GM12878 (cell line): Measurements from ENCODE around the gene FAM89A. TPM values are rescaled to one million over a fixed set of nuclear protein-coding genes. Genes with fewer than 3 reads are reported as not detected.
"Not testable (repeated sequence)": the region's sequence is repeated elsewhere in the genome, so short reads cannot be mapped to it uniquely, and the experiment has no call there.

ENCODE experiments used
- ATAC-seq: fragments of 200-7000 bp; cut with Tn5 transposase; 3 replicates; pipeline ENCODE4 v1.9.1; 2020; ENCODE audit warnings: mild to moderate bottlenecking, moderate library complexity
- BruUV-seq: library from RNA; stranded (reverse); fragments of 400-500 nt; replicated peaks from 2 replicates; lab custom pipeline; 2021; lab: Mats Ljungman, UMichigan
- CTCF ChIA-PET: fragments of 300-600 bp; sonication (Branson Sonifier 250); formaldehyde crosslinking; extraction: SDS; loops from one replicate; lab custom pipeline; 2021; ENCODE audit warnings: inconsistent platforms; lab: Yijun Ruan, JAX
- POLR2A ChIA-PET: fragments of 350-600 bp; formaldehyde crosslinking; extraction: SDS; loops from one replicate; lab custom pipeline; 2021; ENCODE audit warnings: inconsistent platforms; lab: Charles Lee
- RAD21 ChIA-PET: fragments of 300-600 bp; sonication (Branson Sonifier 250); formaldehyde crosslinking; loops from one replicate; lab custom pipeline; 2023; ENCODE audit warnings: antibody characterized with exemption; ENCODE audit not compliant: unreplicated experiment; lab: Charles Lee
- SMC1A ChIA-PET: fragments of 300-600 bp; sonication (Branson Sonifier 250); formaldehyde crosslinking; loops from one replicate; lab custom pipeline; 2023; ENCODE audit not compliant: unreplicated experiment, uncharacterized antibody; lab: Charles Lee
- DNase-seq: peaks from one replicate; pipeline ENCODE4 v3.0.0-alpha.2; 2011; ENCODE audit warnings: low read depth, low spot score
- FAIRE-seq: peaks from 3 replicates; lab custom pipeline; 2011; peaks lifted over from hg19 to GRCh38; lab: Jason Lieb, UNC
- H2AFZ ChIP-seq: 2 replicates; pipeline ENCODE4 v1.6.0; 2011; ENCODE audit warnings: low read depth, low read length, control low read depth; ENCODE audit not compliant: control insufficient read depth
- H3K27ac ChIP-seq: 2 replicates; pipeline ENCODE4 v1.5.1; 2011; ENCODE audit warnings: control low read depth; ENCODE audit not compliant: control insufficient read depth, insufficient read depth
- H3K27me3 ChIP-seq, 2 experiments: replicated peaks in 1 of 2; 2 replicates each; pipeline versions ENCODE4 v1.6.0 to v1.6.1; 2011; ENCODE audit warnings: low read length in 1 of 2; ENCODE audit not compliant: control insufficient read depth in 2 of 2, insufficient read depth in 2 of 2
- H3K36me3 ChIP-seq, 2 experiments: 2 replicates each; pipeline ENCODE4 v1.5.1; 2011; ENCODE audit warnings: low read length in 1 of 2; ENCODE audit not compliant: control insufficient read depth in 2 of 2, insufficient read depth in 2 of 2
- H3K4me1 ChIP-seq: 2 replicates; pipeline ENCODE4 v1.6.1; 2011; ENCODE audit warnings: mild to moderate bottlenecking, low read length, moderate library complexity, mixed read lengths; ENCODE audit not compliant: control insufficient read depth, insufficient read depth
- H3K4me2 ChIP-seq: 2 replicates; pipeline ENCODE4 v1.6.0; 2011; ENCODE audit warnings: control low read depth; ENCODE audit not compliant: control insufficient read depth, insufficient read depth
- H3K4me3 ChIP-seq: fragments of 200-600 bp; sonication (generic); 2 replicates; pipeline ENCODE4 v1.5.1; 2016
- H3K79me2 ChIP-seq: 2 replicates; pipeline ENCODE4 v1.6.0; 2011; ENCODE audit warnings: low read length; ENCODE audit not compliant: control insufficient read depth, insufficient read depth
- H3K9ac ChIP-seq: 2 replicates; pipeline ENCODE4 v1.8.0; 2011; ENCODE audit warnings: low read length, control low read depth, mixed read lengths; ENCODE audit not compliant: control insufficient read depth, insufficient read depth
- H3K9me3 ChIP-seq: replicated peaks from 3 replicates; pipeline ENCODE4 v1.5.1; 2011; ENCODE audit warnings: mild to moderate bottlenecking, low read length; ENCODE audit not compliant: control insufficient read depth, insufficient read depth
- H4K20me1 ChIP-seq: 2 replicates; pipeline ENCODE4 v1.6.0; 2011; ENCODE audit not compliant: control insufficient read depth, insufficient read depth
- MYB ChIP-seq: fragments of 150-350 bp; IDR thresholded peaks from 2 replicates; pipeline ENCODE4 v1.6.1; 2014; ENCODE audit warnings: mild to moderate bottlenecking, low read depth, low read length, borderline replicate concordance
- SMARCA5 ChIP-seq: fragments of 450-650 bp; IDR thresholded peaks from 2 replicates; pipeline ENCODE4 v1.6.1; 2017; ENCODE audit warnings: mild to moderate bottlenecking
- WGBS: methylation state at CpG from one replicate; pipeline ENCODE4 v1.1.6; 2016; ENCODE audit warnings: low lambda C conversion rate; ENCODE audit not compliant: insufficient replicate concordance, insufficient coverage; ENCODE audit errors: missing lambda C conversion rate; 5-methylcytosine and 5-hydroxymethylcytosine counted together
- in situ Hi-C: fragments of 300-500 bp; cut with MboI; formaldehyde crosslinking; loops from 9 replicates; pipeline ENCODE4 v1.14.3; 2018; ENCODE audit warnings: mixed read lengths
- intact Hi-C: fragments of 100-400 bp; cut with micrococcal nuclease; formaldehyde crosslinking; loops from one replicate; pipeline ENCODE4 v1.14.2; 2022; ENCODE audit not compliant: unreplicated experiment
- polyA plus RNA-seq, 11 experiments: library from polyadenylated mRNA; depleted of rRNA in 4 of 11; unstranded in 6 of 11; stranded (reverse) in 5 of 11; fragments of >200 nt; fragmentation: Nextera tagmentation in 4 of 11; fragmentation: Illumina TruSeq in 1 of 11; extraction: Ambion mirVana in 4 of 11; extraction: Trizol in 1 of 11; gene quantifications; 1 replicate in 1 of 11; 2 replicates in 10 of 11; pipeline versions ENCODE4 v1.2.1 to v1.2.3, GENCODE V29; 2011 to 2016; ENCODE audit warnings: inconsistent platforms in 2 of 11, missing spikeins in 2 of 11, low read depth in 1 of 11
- total RNA-seq, 4 experiments: library from RNA; depleted of rRNA in 3 of 4; stranded (reverse); fragments of >200 nt in 3 of 4; fragmentation: Illumina TruSeq in 1 of 4; extraction: Trizol in 1 of 4; gene quantifications; 2 replicates each; pipeline versions ENCODE4 v1.2.1 to v1.2.3, GENCODE V29; 2013 to 2021

Gene FAM89A
- total and polyA plus RNA-seq, 10 of the 15 experiments (the other 5 are each of a cell fraction or from before 2014, with no cell fraction given) = 0.06 to 0.72 (median 0.14) TPM; not detected in 4

- H3K79me2 ChIP-seq, SMC1A ChIA-PET, H3K9me3 ChIP-seq, RAD21 ChIA-PET, H3K36me3 ChIP-seq, DNase-seq, H3K4me3 ChIP-seq, BruUV-seq, H3K4me1 ChIP-seq, H2AFZ ChIP-seq, POLR2A ChIA-PET, in situ Hi-C loops, H3K27me3 ChIP-seq, H3K9ac ChIP-seq, ATAC-seq, intact Hi-C loops, H4K20me1 ChIP-seq, CTCF ChIA-PET, H3K4me2 ChIP-seq, FAIRE-seq, H3K27ac ChIP-seq: not testable (repeated sequence)
These were observed 7.5 kb upstream of the FAM89A start for GRCh38 chr1:231047529-231047928.

- Histone ChIP-seq H3K9me3 (no peaks in the 10 kb centered on the region; the same call in 2 of the 3 replicates), H3K27ac (no peak overlapping the region), H3K4me1 (no peaks in the 10 kb centered on the region), H3K27me3 (no peaks in the 10 kb centered on the region; a peak in 2 of 4 replicates), H3K36me3 (no peaks in the 10 kb centered on the region), H3K9ac (no peak overlapping the region), H2AFZ (no peak overlapping the region), H3K4me3 (no peak overlapping the region), H4K20me1 (no peaks in the 10 kb centered on the region), H3K4me2 (no peak overlapping the region), H3K79me2 (no peaks in the 10 kb centered on the region)
- SMC1A ChIA-PET = interaction anchor here (0.6 kb wide), 1 partner anchor 99 kb away, joined by 3 read pairs; no protein-coding TSS in a partner anchor
- no peak for FAIRE-seq
- 5% methylated on average over 2 of the region's 2 CpGs for WGBS
- CTCF ChIA-PET = interaction anchor here (1.0 to 1.2 kb wide), 2 partner anchors 60 to 131 kb away, joined by 4 read pairs; no protein-coding TSS in a partner anchor
- TF ChIP-seq MYB = no peak
- no peak for TF ChIP-seq SMARCA5
- intact Hi-C loops = no loop called here
- in situ Hi-C loops = no loop called here
- ATAC-seq = no peak
- POLR2A ChIA-PET = no interaction called here
- RAD21 ChIA-PET = no interaction called here
- DNase-seq = no peak
- no TSS peak for BruUV-seq
These were observed 6.8 kb upstream of the FAM89A start for GRCh38 chr1:231046730-231047395.

- CTCF ChIA-PET = interaction anchor here (1.0 to 1.2 kb wide), 2 partner anchors 61 to 130 kb away, joined by 4 read pairs; no protein-coding TSS in a partner anchor
- H3K36me3 ChIP-seq, H3K4me2 ChIP-seq, ATAC-seq, intact Hi-C loops, H2AFZ ChIP-seq, H3K4me1 ChIP-seq, H4K20me1 ChIP-seq, H3K27me3 ChIP-seq, H3K9me3 ChIP-seq, RAD21 ChIA-PET, FAIRE-seq, in situ Hi-C loops, POLR2A ChIA-PET, H3K79me2 ChIP-seq, H3K9ac ChIP-seq, BruUV-seq, H3K27ac ChIP-seq, DNase-seq, H3K4me3 ChIP-seq, SMC1A ChIA-PET: not testable (repeated sequence)
- WGBS = 42% methylated on average over 10 of the region's 10 CpGs
These were observed 6.1 kb upstream of the FAM89A start for GRCh38 chr1:231045921-231046729.
